GM11168 (cell line): ENCODE results near the gene UBE2D2.
"Not testable (repeated sequence)": the region's sequence is repeated elsewhere in the genome, so short reads cannot be mapped to it uniquely, and the experiment has no call there.

Experiments
- in situ Hi-C: fragments of 300-500 bp; cut with MboI; formaldehyde crosslinking; loops from one replicate; pipeline ENCODE4 v1.12.0; 2022; ENCODE audit warnings: low sequenced_read_pairs; ENCODE audit not compliant: unreplicated experiment

The UBE2D2 gene

DNA sequence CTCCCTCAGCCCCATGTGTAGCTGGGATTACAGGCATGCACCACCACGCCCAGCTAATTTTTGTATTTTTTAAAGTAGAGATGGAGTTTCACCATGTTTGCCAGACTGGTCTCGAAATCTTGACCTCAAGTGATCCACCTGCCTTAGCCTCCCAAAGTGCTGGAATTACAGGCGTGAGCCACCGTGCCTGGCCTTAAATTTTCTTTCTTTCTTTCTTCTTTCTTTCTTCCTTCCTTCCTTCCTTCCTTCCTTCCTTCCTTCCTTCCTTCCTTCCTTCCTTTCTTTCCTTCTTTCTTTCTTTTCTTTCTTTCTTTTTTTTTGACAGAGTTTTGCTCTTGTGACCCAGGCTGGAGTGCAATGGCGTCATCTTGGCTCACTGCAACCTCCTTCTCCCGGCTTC is 14.5 kb upstream of the UBE2D2 start:
- in situ Hi-C loops: not testable (repeated sequence)

- in situ Hi-C loops: no loop called here
Observed at GRCh38 chr5:139549162-139549894, 11.8 kb upstream of the UBE2D2 start.

- in situ Hi-C loops: not testable (repeated sequence)
Observed at GRCh38 chr5:139550051-139550872, 10.9 kb upstream of the UBE2D2 start.

DNA sequence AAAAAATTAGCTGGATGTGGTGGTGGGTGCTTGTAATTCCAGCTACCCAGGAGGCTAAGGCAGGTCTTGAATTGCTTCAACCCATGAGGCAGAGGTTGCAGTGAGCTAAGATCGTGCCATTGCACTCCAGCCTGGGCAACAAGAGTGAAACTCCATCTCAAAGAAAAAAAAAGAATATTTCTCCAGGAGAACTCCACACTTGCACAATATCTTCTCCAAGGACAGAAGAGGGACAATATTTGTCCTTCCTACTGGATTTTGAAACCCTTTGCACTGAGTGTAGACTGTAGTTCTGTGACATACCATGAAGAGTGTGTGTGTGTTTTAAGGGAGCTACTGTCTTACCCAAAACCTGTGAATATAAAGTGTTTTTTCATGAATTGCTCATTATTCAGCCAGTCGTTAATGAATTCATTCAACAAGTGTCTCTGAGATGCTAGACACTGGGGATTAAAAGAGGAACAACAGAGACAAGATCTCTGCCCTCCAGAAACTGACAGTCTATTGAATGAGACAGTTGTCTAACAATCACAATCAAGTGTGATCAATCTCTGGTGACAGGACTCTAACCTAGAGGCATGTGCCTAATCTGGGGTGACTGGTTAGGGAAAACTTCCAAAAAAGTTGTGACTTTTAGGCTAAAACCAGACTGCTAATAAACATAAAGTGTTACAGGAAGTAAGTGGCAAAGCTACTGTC is 9.8 kb upstream of the UBE2D2 start:
- in situ Hi-C loops: no loop called here

DNA sequence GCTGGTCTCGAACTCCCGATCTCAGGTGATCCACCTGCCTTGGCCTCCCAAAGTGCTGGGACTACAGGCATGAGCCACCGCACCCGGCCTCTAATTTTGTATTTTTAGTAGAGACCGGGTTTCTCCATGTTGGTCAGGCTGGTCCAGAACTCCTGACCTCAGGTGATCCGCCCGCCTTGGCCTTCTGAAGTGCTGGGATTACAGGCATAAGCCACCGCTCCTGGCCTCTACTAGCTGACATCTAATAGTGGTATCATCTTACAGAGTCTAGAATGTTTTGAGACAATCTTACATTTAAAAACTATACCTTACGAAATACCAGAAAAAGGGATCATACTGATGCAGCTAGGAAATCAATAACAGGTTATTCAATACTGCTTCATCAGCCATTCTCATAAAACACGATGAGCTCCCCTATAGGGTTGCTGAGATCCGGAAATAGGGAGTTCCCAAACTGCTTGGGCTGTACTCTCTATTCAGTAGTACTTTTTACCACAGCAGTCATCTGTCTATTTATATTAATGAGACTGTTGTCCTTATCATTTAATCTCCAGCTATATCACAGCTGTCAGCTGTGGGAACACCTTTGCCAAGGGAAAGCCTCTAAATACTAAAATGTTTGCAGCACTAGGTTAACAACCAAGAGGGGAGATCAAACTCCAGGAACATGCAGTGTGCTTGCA is 8.1 kb upstream of the UBE2D2 start:
- in situ Hi-C loops: no loop called here

DNA sequence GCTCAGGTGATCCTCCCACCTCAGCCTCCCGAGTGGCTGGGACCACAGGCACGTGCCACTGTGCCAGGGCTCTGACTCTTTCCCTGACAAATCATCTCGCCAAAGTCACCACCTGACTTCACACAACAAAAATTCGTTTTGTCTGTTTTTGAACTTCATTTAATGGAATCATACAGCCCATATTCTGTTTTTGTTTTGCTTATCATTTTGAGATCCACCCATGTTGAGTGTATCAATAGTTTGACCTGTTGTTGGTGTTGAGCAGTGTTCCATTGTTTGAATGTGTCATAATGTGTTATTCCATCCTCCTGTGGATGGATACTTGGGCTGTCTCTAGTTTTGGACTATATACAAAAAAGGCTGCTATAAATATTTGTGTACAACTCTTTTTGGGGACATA is 6.9 kb upstream of the UBE2D2 start:
- in situ Hi-C loops: no loop called here

GRCh38 chr5:139557811-139558210 is 3.3 kb upstream of the UBE2D2 start:
- in situ Hi-C loops: no loop called here

DNA sequence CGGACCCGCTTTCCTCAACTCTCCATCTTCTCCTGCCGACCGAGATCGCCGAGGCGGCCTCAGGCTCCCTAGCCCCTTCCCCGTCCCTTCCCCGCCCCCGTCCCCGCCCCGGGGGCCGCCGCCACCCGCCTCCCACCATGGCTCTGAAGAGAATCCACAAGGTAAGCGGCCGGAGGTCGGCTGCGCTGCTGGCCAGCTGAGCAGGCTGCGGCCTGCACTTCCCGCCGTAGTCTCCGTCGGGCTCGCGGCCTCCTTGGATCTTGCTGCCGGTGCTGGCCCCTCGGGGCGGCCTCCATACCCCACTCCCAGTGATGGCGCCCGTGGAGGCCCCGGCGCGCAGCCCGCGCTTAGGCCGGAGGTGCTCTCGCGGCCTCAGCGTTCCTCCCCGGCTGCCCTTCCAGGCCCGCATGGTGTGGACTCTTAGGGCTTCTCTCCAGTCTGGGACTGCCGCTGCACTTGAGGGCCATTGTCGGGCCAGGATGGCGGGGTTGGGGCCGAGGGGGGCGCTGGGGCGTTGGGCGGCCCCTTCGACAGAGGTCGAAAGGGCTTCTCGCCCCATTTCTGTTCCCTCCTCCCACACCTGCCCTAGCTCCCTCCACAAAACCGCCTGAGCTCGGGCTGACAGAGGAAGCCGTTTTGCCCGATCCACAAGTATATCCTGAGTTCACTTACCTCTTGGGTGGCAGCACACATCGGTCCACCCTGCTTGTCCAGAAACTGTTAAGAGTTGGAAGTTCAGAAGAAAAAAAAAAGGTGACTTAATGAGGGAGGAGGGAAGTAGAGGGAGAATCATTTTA is 714 bp downstream of the UBE2D2 start:
- in situ Hi-C loops: no loop called here

- in situ Hi-C loops: no loop called here
Observed at GRCh38 chr5:139562847-139563246, 1.7 kb downstream of the UBE2D2 start.

DNA sequence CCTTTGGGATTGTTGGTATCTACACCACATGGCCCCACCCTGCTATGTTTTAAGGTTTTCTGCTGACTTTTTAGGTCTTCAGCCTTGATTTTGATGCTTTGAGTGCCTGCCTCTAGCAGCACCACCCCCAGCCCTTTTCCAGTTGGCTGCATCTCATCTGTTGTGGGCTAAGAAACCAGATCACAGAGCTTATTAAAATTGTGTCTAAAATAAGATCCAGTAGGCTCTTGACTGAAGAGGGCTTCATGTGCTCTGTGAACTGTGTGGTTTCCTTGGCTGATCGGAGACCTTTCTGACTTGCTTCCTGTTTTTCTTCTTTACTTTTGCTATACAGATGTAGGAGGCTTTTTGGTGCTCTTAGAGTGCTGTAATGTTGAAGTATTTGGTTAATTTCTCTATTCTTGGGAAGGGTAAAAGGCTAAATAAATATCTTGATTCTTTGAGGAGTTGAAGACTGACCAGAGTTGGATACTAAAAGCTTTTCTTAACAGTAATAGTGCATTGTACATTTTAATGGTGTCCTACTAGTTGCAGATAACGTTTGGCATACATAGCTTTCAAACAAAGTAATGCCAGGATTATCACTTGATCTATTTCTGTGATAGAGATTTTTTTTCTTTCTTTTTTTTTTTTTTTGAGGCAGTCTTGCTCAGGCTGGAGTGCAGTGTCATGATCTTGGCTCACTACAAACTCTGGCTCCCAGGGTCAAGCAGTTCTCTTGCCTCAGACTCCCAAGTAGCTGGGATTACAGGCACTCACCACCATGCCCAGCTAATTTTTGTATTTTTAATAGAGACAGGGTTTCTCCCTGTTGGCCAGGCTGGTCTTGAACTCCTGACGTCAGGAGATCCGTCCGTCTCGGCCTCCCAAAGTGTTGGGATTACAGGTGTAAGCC is 4.5 kb downstream of the UBE2D2 start:
- in situ Hi-C loops: no loop called here

GRCh38 chr5:139566611-139567010 is 5.5 kb downstream of the UBE2D2 start:
- in situ Hi-C loops: no loop called here

DNA sequence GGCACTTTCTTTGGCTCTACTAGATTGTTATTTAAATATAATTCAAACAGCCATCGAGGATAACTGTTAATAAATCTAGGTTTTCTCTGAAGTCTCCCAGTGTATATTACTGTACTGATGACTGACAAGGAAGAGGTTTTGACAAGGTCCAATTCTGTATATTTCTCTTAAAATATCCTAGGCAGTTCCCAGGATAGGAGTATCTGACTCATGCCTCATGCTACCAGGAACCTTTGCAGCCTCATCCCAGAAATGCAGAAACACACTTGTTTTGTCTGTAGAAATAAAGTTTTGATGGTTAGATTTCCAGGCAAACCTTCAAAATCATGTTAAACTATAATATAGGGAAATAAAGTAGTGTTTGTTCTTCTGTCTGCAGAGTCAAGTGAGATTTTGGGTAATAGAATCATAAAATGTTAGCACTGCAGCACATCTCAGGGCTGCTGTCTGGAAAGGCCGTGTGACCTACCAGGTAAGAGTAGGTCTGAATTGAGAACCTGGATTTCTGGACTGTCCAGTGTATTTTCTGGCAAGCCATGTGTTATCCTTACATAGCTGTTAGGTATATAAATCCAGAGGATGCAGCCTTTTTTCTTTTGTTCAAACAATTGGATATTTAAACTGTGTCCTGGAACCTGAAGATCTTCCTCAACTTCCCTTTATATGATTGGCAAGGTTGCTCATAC is 8.3 kb downstream of the UBE2D2 start:
- in situ Hi-C loops: no loop called here

GRCh38 chr5:139571543-139571942 is 10.4 kb downstream of the UBE2D2 start:
- in situ Hi-C loops: no loop called here

- in situ Hi-C loops: no loop called here
Observed at GRCh38 chr5:139571966-139572365, 10.8 kb downstream of the UBE2D2 start.

DNA sequence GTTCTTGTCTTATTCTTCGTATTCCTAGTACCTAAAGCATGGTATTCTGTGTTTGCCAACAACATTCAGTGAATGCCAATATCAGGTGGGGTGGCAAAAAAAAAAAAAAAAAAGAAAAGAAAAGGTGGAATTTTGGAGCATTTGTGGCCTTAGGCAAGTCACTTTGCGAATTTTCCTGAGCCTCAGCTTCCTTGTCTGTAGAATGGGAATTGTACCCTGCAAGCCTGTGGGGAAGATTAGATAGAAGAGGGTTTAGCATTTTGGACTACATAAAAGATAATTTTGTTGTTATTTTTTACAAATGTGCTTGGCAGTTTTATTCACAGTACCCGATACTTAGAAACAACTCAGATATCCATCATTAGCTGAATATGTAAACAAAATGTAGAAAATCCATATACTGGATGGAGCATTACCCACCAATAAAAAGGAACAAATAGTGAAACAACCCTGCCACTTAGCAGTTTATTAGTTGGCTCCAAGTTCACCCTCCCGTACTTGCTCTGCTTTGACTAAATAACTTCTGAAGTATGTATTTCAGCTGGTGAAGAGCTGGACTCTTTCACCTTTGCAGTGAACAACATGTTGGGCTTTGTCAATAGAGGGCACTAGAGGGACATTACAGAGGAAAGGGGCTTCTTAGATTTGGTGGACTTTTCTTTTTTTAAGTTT is 13.6 kb downstream of the UBE2D2 start:
- in situ Hi-C loops: no loop called here

DNA sequence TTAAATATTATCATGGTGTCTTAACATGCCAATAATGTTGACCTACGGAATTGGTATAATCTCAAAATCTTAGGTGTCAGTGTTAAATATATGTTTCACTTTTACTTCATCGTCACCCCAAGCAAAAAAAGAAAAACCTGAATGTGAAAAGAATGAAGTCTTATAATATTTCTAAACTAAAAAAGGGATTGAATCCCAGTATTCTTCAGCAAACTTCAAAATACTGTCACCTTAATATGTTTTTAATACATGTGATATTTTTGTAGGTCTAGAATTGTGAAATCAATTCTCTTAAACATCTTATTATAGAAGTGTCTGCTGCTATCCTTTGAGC is 14.1 kb downstream of the UBE2D2 start:
- in situ Hi-C loops: no loop called here

DNA sequence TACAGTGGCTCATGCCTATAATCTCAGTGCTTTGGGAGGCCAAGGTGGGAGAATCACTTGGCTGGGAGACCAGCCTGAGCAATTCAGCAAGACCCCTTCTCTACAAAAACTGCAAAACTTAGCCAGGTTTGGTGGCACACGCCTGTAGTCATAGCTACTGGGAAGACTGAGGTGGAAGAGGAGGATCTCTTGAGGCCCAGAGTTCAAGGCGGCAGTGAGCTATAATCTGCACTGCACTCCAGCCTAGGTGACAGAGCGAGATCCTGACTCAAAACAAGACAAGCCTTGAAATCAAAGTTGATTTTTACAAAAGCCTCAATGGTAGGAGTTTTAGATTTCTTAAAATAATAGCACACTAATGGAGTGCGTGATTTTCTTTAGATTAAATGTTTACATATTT is 14.6 kb downstream of the UBE2D2 start:
- in situ Hi-C loops: no loop called here
